GM12873 (cell line): ENCODE data around the gene IL1RN.

ENCODE experiments used
- TF ChIP-seq, protein P1 (sequence below): IDR thresholded peaks from 2 replicates; pipeline ENCODE4 v1.5.1; 2012; ENCODE audit warnings: low read depth, mild to moderate bottlenecking, moderate library complexity, low read length, control low read depth; ENCODE audit not compliant: insufficient read depth; ENCODE audit errors: missing control alignments

Gene IL1RN

GRCh38 chr2:113133704-113134598, 6.6 kb downstream of the IL1RN start:
- TF ChIP-seq, protein P1, sequence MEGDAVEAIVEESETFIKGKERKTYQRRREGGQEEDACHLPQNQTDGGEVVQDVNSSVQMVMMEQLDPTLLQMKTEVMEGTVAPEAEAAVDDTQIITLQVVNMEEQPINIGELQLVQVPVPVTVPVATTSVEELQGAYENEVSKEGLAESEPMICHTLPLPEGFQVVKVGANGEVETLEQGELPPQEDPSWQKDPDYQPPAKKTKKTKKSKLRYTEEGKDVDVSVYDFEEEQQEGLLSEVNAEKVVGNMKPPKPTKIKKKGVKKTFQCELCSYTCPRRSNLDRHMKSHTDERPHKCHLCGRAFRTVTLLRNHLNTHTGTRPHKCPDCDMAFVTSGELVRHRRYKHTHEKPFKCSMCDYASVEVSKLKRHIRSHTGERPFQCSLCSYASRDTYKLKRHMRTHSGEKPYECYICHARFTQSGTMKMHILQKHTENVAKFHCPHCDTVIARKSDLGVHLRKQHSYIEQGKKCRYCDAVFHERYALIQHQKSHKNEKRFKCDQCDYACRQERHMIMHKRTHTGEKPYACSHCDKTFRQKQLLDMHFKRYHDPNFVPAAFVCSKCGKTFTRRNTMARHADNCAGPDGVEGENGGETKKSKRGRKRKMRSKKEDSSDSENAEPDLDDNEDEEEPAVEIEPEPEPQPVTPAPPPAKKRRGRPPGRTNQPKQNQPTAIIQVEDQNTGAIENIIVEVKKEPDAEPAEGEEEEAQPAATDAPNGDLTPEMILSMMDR = no peak

DNA sequence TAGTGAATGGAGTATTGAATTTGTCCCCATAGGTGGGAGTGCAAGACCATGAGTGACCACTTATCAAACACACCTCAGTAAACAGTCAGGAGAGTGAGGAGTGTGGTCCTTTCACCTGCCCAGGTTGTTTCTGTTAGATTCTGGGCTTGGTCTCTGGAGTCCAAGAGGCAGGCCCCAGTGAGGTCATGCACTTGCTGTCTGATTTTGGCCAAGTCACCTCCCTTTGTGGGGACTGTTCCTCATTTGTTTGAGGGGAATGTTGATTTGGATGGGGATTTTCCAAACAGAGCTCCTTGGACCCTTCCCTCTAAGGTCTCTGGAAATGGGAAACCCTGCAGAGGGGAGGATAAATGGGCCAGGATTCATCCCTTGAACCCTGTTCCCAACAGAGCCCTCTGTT, 7.3 kb downstream of the IL1RN start:
- TF ChIP-seq, protein P1 = no peak

DNA sequence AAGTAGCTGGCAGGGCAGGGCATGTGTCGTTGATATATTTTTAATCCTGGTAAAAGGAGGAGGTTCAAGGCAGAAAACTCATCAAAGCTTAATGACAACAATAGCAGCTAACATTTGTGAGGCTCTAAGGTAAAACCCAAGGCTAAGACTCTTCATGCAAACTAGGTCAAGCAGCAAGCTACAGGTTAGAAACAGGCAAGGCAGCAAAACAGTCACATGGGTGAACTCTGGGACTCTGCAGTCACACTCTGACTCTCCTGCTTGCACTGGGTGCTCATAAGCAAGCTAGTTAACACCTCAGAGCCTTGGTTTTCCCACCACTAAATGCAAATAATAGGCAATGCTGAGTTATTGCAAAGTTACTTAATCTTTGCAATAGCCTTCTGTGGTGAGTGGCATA, 7.9 kb downstream of the IL1RN start:
- TF ChIP-seq, protein P1 = no peak

DNA sequence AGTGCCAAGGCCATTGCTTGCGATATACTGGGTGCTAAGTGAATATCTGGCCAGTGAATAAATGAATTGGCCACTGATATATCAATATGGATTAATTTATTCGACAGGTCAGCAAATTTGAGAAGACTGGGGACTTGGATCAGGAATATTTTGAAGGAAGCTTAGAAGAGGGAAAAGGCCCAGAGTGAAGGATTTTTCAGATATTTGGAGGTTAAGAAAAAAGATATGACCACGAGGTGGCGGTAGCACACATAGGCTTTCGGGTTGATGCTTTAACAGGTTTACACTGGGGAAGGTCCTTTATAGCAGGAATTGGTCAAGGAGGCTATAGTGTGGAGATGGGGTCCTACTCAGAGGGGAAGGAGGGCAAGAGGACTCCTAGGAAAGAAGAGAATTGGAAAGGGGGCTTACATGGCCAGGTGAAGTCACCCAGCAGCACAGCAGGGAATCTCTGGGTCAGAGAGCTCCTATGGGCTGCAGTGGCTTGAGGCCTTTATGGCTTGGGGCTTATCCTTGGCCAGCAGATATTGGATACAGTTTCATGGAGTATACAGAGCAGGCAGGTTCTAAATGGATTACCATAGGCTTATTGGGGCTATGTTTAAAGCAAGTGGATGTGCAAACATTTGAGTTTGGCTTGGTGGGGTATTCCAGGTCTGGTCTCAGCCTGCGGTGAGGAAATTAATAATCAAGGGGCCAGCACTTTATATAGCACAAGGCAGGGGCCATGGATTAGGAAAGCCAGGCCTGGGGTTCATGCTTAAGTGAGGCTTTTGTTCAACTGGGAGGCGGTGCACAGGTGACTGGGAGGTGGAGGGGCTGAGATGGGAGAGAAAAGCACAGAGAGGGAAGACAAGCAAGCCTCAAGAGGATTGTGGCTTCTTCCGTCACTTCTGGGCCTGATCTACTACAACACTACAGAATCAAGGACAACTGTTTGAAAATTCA, 9.7 kb downstream of the IL1RN start:
- TF ChIP-seq, protein P1 = peak; percentile 74

- TF ChIP-seq, protein P1 = no peak
Measured at GRCh38 chr2:113137827-113138226, 10.4 kb downstream of the IL1RN start.

DNA sequence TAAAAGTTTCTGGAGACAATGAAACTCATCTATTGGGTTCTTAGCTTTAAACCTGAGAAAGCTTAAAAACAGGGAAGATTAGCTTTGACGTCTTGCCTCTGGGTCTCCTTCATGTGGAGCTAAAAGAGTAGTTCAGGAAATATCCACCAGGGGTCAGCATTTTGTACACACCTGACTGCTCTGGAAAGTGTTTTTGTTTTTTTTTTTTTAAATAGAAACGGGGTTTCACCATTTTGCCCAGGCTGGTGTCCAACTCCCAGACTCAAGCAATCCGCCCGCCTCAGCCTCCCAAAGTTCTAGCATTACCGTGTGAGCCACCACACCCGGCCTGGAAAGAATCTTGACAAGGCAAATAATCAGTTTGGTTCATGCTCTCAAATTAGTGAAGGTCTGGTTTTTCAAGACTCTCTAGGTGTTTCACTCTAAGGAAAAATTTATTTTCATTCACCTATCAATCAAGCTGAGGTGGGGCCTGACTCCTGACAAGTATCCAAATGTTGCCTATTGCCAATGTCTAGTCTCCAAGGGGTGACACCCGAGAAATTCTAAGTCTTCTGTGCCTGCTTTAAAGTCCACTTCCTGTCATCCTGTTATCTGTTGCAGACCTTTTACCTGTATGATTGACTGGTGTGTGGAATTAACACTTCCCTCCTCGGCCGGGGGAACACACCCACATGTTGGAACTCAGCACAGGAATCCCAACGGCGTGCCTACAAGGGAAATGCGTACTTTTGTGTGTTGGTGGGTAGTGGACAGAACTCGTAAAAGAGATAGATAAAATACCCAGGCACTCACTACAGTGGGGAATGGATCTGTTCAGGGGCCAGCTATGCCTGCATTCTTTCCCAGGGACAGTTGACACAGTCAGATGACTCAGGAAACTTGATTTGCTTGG, 11.3 kb downstream of the IL1RN start:
- TF ChIP-seq, protein P1 = peak; percentile 75
